ENCODE measurements around the gene ZBTB32. TPM values are rescaled to one million over a fixed set of nuclear protein-coding genes. Genes with fewer than 3 reads are reported as not detected.

The ZBTB32 gene
- total RNA-seq, 1 experiment from 2014 or later: 0.13 TPM

- H4K20me1 ChIP-seq (ENCODE audit: control insufficient read depth, insufficient read depth, insufficient read length): no peaks in the 10 kb centered on the region
- peak overlapping the region; percentile 100 for H3K27ac Mint-ChIP-seq
- peak overlapping the region; percentile 71 for H2AFZ ChIP-seq (ENCODE audit: low read length)
These were observed 40.3 kb downstream of the ZBTB32 start for GRCh38 chr19:35744430-35745327.

More at GRCh38 chr19:35744430-35745327, 40.3 kb downstream of the ZBTB32 start:
- Histone ChIP-seq H2BK12ac (ENCODE audit: insufficient read length, low read depth, low read length) (no peak overlapping the region), H2AK5ac (ENCODE audit: insufficient read length, low read length) (no peak overlapping the region), H3K9ac (ENCODE audit: extremely low read depth, insufficient read length, low read length) (peak overlapping the region; percentile 69), H3K27me3 (ENCODE audit: insufficient read depth, low read length) (no peaks in the 10 kb centered on the region), H2BK20ac (ENCODE audit: low read depth, low read length, poor library complexity, severe bottlenecking) (no peak overlapping the region), H3K4me2 (ENCODE audit: insufficient read depth, insufficient read length, low read length) (peak overlapping the region; percentile 84), H3K18ac (ENCODE audit: insufficient read length, low read depth, low read length) (peak overlapping the region; percentile 61), H2BK120ac (ENCODE audit: low read depth, low read length, poor library complexity, severe bottlenecking) (no peak overlapping the region), H4K91ac (ENCODE audit: insufficient read length, low read depth, low read length) (no peak overlapping the region), H3K79me2 (ENCODE audit: insufficient read depth, low read length) (no peaks in the 10 kb centered on the region), H3K23ac (ENCODE audit: insufficient read length, low read depth, low read length) (no peak overlapping the region), H4K8ac (replicated peaks; ENCODE audit: insufficient read length, low read depth, low read length) (no peak overlapping the region), H3K4me1 (ENCODE audit: insufficient read depth, low read length) (peaks cover 4% of the 10 kb centered on the region; the same call in 1 of the 2 replicates), H3K27ac (ENCODE audit: insufficient read length, low read depth, low read length) (no peak overlapping the region), H2BK5ac (ENCODE audit: insufficient read length, low read length) (no peak overlapping the region), H3K56ac (ENCODE audit: insufficient read length, low read depth, low read length) (no peak overlapping the region), H3K9me3 (ENCODE audit: control insufficient read depth, low read depth, low read length) (no peaks in the 10 kb centered on the region), H3K14ac (ENCODE audit: insufficient read depth, low read length) (peak overlapping the region; percentile 79), H3K4ac (ENCODE audit: low read depth, low read length) (no peak overlapping the region), H3K23me2 (ENCODE audit: insufficient read length, low read depth, low read length, poor library complexity, severe bottlenecking) (peaks cover 21% of the 10 kb centered on the region), H2BK15ac (ENCODE audit: low read depth, low read length) (no peak overlapping the region), H4K5ac (ENCODE audit: insufficient read length, low read depth, low read length) (no peak overlapping the region), H3T11ph (ENCODE audit: low read length) (no peak overlapping the region), H3K79me1 (ENCODE audit: insufficient read depth, low read depth, low read length, poor library complexity, severe bottlenecking) (peaks cover 3% of the 10 kb centered on the region)
- H3K27me3 Mint-ChIP-seq (ENCODE audit: low read depth): no peaks in the 10 kb centered on the region
- peak overlapping the region; percentile 96 for H3K4me3 Mint-ChIP-seq
- H3K36me3 Mint-ChIP-seq (ENCODE audit: insufficient read depth in 1 of 3, low read depth in 3 of 3): peaks cover 3 to 17% (median 5%) of the 10 kb centered on the region in 3 experiments; a peak in 4 of 7 replicates
- peak; percentile 56; the same call in 2 of the 3 replicates for TF ChIP-seq CTCF (conservative IDR thresholded peaks at IDR 0.05)
- WGBS (ENCODE audit: extremely low coverage, insufficient read length, low lambda C conversion rate): no CpG with 5 or more reads among the region's 41 CpGs
- no peaks in the 10 kb centered on the region for H3K9me3 Mint-ChIP-seq
- peak; percentile 96 for DNase-seq
- peaks cover 22 to 39% of the 10 kb centered on the region in 2 experiments for H3K4me1 Mint-ChIP-seq

Measured in H9 (cell line).